ENCODE measurements around the gene DRD2. TPM values are rescaled to one million over a fixed set of nuclear protein-coding genes. Genes with fewer than 3 reads are reported as not detected.

Gene DRD2
- total and polyA plus RNA-seq, 2 of the 13 experiments (the other 11 are each of a cell fraction or from before 2014, with no cell fraction given): not detected

GRCh38 chr11:113504071-113504470, 28.9 kb upstream of the DRD2 start:
- Histone ChIP-seq H2AFZ (ENCODE audit: low read length) (no peak overlapping the region), H3K9me3 (ENCODE audit: low read length) (no peaks in the 10 kb centered on the region), H3K4me2 (ENCODE audit: low read depth, low read length) (no peak overlapping the region), H4K20me1 (ENCODE audit: insufficient read depth, low read length) (no peaks in the 10 kb centered on the region), H3K4me1 (ENCODE audit: insufficient read depth, low read length) (peaks cover 12% of the 10 kb centered on the region), H3K9ac (ENCODE audit: insufficient read depth, low read depth, low read length) (no peak overlapping the region), H3K27ac (ENCODE audit: extremely low read length, insufficient read depth, low read length) (no peak overlapping the region), H3K27me3 (ENCODE audit: control insufficient read depth in 1 of 2, insufficient read depth in 2 of 2, low read length in 2 of 2) (peaks cover 1 to 4% of the 10 kb centered on the region in 2 experiments; a peak in 1 of 5 replicates), H3K79me2 (ENCODE audit: insufficient read depth, low read length) (no peaks in the 10 kb centered on the region), H3K4me3 (replicated peaks in 1 of 3; ENCODE audit: insufficient read depth in 1 of 3, low read depth in 2 of 3, low read length in 3 of 3) (no peak overlapping the region), H3K36me3 (replicated peaks in 1 of 2; ENCODE audit: control insufficient read depth in 1 of 2, insufficient read depth in 2 of 2, low read length in 2 of 2) (no peaks in the 10 kb centered on the region)
- intact Hi-C loops (cut with micrococcal nuclease; ENCODE audit: unreplicated experiment): no loop called here
- ChIA-PET POLR2A (no interaction called here), CTCF (ENCODE audit: low intra/inter-chr PET ratio, low total read pairs) (no interaction called here)
- 0% methylated on average over 3 of the region's 3 CpGs for WGBS (ENCODE audit: low lambda C conversion rate)
- ATAC-seq: no peak
- no TSS peak for BruUV-seq (replicated peaks)
- TF ChIP-seq SCMH1 (CRISPR knock-in tag; IDR thresholded peaks at IDR 0.05; ENCODE audit: borderline replicate concordance) (no peak), ZNF234 (CRISPR knock-in tag; conservative IDR thresholded peaks at IDR 0.05) (no peak), RARA (CRISPR knock-in tag; IDR thresholded peaks at IDR 0.05) (no peak), ZNF160 (CRISPR knock-in tag; IDR thresholded peaks at IDR 0.05) (no peak), ZNF501 (CRISPR knock-in tag; IDR thresholded peaks at IDR 0.05) (no peak), ZNF256 (CRISPR knock-in tag; conservative IDR thresholded peaks at IDR 0.05) (no peak), ZBTB40 (IDR thresholded peaks at IDR 0.05) (no peak), ZBTB40 (CRISPR knock-in tag; IDR thresholded peaks at IDR 0.05) (no peak), ZNF737 (CRISPR knock-in tag; IDR thresholded peaks at IDR 0.05; ENCODE audit: borderline replicate concordance) (no peak), ZNF207 (IDR thresholded peaks at IDR 0.05; ENCODE audit: borderline replicate concordance) (no peak), ATF7 (IDR thresholded peaks at IDR 0.05) (no peak), ATF7 (CRISPR knock-in tag; IDR thresholded peaks at IDR 0.05) (no peak), PITX1 (CRISPR knock-in tag; IDR thresholded peaks at IDR 0.05) (no peak)
- no peak for FAIRE-seq
- in situ Hi-C loops (cut with HindIII; ENCODE audit: extremely low pct_ligation_motif_present, low pct_unique_long_range_greater_than_20kb): no loop called here
- no peak for DNase-seq (ENCODE audit: low spot score)
